NCI-H526 (cell line): Measurements from ENCODE around the gene GALNT18.

Experiments
- DNase-seq, 2 experiments: peaks; one replicate each; lab custom pipeline; 2025; lab: John Stamatoyannopoulos, UW

The GALNT18 gene

DNA sequence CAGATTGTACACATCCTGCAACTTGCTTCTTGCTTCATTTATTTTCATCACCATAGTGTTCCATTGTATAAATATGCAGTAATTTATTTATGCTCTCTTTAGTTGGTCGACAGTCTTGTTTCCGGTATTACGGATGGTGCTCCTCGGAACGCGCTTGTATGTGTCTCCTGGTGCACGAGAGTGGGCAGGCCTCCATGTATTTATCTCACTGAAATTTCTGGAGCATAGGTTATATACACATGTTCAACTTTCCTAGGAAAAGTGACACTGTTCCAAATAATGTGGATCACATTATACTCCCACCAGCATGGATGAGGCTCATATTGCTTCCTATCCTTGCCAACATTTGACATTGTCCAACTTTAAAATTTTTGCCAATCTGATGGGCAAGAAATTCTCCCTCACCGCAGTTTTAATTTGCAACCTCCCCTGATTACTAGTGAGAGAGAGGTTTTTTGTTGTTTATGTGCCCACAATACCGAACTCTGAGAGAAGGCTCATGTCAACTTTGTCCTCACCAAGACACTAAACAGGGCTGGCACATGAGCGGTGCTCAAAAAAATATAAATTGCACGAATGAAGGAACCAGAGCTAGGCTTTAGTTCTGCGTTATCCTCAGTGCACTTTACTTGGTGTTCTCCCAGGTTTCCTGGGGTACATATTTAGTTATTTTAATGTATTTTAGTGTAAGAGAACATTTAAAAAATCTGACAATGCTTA is 272.5 kb downstream of the GALNT18 start:
- DNase-seq = no peak

- no peak for DNase-seq
Measured at GRCh38 chr11:11348303-11348702, 273.5 kb downstream of the GALNT18 start.

- no peak for DNase-seq
Measured at GRCh38 chr11:11347592-11347991, 274.2 kb downstream of the GALNT18 start.

GRCh38 chr11:11346303-11346702 is 275.5 kb downstream of the GALNT18 start:
- no peak for DNase-seq

DNA sequence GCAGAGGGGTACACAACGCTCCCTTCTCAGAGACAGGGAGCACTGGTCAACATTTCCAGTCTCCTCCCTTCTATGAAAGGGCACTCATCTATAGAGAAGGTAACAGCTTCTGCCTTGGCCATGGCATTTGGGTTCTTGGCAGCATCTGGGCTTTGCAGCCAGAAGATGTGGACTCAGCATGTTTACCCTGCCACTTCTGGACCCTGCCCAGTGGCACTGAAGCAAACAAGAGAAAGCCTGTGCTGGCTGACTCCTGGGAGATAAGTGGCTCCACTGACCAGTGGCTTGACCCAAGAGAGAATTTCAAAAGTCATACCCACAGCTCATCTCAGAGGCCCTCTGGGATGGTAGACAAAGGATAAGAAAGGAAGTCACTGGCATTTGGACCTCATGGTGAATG is 276.7 kb downstream of the GALNT18 start:
- DNase-seq = no peak

DNA sequence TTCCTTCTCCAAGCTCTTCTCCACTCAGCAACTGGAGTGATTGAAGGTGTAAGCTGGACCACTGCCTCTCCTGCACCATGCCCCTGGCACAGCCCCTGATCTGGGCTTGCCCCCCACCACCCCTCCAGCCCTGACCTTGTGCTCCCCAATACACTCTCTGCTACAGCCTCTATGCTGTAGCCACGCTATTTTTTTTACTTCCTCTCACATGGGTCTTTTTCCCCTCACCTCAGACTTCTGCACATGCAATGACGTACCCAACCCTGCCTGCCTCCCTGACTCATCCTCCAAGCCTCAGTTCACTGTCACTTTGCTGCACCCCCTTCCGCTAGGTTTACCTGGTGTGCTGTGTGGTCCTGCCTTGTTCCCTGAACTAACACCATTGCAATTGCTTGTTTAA is 277.8 kb downstream of the GALNT18 start:
- no peak for DNase-seq

GRCh38 chr11:11338304-11338703 is 283.5 kb downstream of the GALNT18 start:
- no peak for DNase-seq

DNA sequence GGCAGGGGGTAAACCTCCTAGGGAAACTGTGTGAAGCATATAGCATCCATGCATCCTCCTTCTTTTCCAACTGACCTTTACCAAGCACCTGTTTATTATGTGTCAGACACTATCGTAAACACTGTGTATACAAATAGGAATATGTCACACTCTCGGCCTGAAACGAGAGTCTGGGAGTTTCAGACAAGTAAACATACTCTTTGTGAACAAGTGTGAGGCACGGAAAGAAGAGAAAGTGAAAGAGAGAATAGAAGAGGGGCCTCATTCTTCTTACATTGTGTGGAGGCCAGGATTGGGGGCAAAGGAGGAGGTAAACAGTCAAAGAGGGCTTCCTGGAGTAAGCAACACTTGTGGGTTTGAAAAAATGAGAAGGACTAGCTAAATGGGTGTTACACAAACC is 285.1 kb downstream of the GALNT18 start:
- DNase-seq = no peak

DNA sequence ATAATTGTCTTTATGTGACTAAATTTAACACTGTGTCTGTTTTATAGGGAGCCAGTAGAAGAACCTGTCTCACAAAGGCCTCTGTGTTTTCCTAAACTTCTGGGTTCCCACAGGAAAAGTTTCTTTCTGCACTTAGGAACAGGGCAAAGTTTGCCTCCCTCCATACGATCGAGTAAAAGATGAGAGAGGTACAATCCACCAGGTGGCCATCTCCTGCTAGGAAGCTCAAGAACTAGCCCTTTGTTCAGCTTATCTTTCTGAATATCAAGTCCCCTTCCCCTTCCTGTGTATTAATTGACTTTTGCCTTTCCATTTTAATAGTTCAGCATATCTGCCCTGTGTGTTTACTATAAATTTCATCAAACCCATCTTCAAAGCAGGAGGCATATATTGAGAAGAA is 286.8 kb downstream of the GALNT18 start:
- no peak for DNase-seq

DNA sequence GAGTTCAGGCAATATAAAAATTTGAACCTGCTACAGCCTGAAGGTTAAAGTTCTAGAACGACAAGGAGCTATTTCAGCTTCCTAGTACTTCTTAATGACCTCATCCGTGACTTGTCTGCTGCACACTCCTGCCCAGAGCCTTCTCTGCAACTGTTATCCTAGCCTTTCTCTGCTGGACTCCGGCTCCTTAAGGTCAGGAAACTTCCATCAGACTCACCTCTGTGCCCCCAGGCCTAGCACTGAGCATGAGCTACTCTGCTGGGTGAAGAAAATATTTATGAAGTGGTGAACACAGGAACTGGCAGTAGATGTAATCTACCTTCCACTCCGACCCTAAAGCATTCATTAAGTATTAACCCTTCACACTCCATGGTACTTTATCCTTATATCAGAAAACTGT is 287.2 kb downstream of the GALNT18 start:
- DNase-seq = no peak

DNA sequence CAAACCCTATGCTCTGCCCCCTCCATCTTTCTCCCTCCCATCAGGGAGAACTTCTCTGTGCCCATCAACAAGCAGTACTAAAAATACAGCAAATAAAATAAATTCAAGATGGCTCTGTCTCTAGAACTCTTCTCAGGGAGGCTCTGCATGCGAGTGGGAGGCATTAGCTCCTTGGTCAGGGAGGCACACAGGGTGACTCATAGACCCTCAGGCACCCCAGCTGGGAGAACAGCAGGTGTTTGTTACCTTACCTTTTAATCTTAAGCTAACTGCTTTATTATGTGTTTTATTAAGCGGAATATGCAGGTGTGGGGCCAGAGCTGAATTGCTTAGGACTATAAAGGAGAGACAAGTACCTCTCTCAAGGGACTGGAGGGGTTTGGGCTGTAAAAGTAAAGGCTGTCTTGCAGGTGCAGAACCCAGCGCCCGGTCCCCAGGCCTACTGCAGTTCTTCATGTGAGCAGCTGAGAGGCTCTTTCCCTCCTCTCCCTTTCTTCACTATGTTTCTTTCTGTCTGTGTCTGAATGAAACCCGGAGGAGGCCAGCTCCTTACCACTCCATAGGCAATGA is 289.6 kb downstream of the GALNT18 start:
- DNase-seq = no peak

DNA sequence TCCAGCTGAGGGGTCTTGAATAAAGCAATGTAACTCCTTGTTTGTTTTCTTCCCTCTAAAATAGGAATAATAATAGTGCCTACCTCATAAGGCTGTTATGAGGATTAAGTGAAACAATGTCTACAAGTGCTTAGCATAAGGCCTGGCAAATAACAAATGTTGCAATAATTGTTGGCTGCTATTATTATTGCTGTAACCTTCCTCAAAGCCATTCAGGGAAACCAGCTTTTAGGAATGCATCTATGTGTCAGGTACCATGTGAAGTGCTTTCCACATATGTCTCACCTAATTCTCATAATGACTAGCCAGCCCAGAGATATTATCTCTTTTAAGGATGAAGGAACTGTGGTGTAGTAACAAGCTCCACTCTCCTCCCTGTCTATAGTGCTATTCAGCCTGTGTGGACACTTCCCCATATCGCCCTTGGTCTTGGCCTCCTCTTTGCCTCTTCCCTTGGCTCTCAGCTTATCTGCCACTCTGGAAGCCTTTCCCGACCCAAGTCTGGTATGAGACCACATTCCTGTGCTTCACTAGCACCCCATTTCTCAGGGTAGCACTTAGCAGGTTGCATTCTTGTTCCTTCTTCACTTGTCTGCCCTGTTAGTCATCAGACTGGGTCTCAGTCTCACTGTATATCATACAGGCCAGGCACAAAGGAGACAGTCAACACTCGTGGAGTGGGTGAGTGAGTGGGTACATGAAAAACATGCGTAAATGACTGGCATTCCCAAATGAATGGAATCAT is 292.6 kb downstream of the GALNT18 start:
- DNase-seq = no peak

DNA sequence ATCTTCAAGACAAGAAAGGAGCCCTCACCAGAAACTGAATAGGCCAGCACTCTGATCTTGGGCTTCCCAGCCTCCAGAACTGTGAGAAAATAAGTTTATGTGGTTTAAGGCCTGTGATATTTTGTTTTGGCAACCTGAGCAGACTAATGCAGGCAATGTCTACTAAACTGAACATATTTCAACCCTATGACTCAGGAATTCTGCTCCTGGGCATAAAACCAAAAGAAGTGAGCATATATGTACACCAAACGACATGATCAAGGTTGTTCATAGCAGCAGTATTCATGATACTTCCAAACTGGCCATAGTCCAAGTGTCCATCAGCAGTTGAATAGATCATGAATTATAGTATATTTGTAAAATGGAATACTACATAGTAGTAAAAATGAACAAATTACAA is 297.7 kb downstream of the GALNT18 start:
- no peak for DNase-seq

DNA sequence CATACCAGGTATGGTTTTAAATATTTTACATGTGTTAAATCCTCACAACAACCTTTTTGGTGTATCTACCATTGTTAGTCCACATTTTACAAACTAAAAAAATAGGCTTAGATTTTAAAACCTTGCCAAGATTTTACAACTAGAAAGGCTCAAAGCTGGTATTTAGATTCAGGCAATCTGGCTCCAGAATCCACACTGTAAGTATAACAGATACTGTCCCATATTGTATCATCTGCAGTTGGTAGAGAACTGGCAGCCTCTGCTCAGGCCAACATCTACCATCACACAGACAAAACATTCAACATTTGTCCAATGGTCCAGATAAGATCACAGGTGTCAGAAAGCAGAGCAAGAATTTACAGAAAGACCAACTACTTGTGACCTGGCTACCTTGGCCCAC is 299.7 kb downstream of the GALNT18 start:
- no peak for DNase-seq

- no peak for DNase-seq
Measured at GRCh38 chr11:11320825-11321224, 301.0 kb downstream of the GALNT18 start.

DNA sequence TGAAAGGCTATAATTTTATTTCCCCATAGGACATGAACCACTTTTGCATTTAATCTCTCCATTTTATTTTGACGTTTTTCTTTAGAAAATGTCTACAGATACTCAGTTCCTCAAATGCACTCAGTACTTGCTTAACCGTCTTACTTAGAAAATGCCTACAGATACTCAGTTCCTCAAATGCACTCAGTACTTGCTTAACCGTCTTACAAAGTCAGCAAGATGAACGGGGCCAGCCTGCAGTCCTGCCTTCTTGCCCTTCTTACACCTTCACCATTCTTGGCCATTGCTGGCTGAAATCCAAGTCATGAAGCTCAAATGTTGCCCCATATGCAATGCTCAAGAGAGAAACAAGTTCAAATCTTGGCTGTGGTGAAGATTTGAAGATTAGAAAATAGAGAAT is 302.8 kb downstream of the GALNT18 start:
- DNase-seq = no peak

DNA sequence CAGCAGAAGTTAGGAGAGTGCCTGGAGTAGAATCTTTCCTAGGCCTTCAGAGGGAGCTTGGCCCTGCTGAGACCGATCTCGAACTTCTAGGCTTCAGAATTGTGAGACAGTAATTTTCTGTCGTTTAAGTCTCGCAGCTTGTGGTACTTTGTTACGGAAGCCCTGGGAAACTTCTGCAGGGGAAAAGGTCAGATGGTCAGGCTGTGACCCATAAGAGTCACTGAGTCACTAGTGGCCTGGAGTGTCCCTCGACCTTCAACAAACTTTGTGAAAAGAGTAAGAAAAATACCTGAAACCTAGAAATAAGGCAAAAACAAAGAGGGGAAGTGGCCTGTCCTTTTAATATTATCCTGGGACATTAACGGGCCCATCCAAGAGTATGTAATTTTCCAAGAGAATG is 303.3 kb downstream of the GALNT18 start:
- DNase-seq = no peak

- DNase-seq = no peak
Measured at GRCh38 chr11:11316651-11317230, 305.1 kb downstream of the GALNT18 start.

- no peak for DNase-seq
Measured at GRCh38 chr11:11313902-11314692, 307.7 kb downstream of the GALNT18 start.

- no peak for DNase-seq
Measured at GRCh38 chr11:11313426-11313825, 308.4 kb downstream of the GALNT18 start.

GRCh38 chr11:11312738-11313137 is 309.1 kb downstream of the GALNT18 start:
- no peak for DNase-seq

DNA sequence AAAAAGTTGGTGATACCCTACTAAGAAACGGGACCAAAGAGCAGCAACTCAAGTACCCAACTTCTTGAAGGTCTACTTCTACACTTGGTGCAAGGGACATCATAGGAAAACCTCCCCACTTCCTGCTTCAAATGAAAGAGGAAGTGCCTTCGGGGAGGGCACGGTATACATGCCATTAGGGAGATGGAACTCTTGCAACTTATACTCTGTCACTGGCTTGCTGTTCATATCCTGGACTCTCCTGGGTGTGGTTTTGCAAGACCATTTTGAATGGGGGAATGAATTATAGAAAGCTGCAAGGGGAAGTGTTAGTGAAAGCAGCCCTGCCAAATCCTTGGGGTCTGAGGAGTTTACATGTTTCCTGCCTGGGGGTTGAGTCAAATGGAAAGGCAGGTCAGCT is 310.6 kb downstream of the GALNT18 start:
- no peak for DNase-seq
